Stimulated activated effector memory CD8-positive, alpha-beta T cell treated with anti-CD3 and anti-CD28 coated beads, Interleukin-12 subunit alpha, Interleukin-12 subunit beta, amount 100 ng/mL, for 72 hours (primary cell): ENCODE measurements around the gene COX7A2.
A peak's percentile ranks its signal among the peaks of the same experiment; 100 is the strongest.

Source experiments
- ATAC-seq: fragments of 150-1000 bp; cut with Tn5 transposase; 2 replicates; pipeline ENCODE4 v1.10.0; 2021
- DNase-seq, 2 donors: peaks; one replicate each; pipeline ENCODE4 v3.0.0; 2021 to 2022; ENCODE audit warnings: low spot score in 2 of 2
- H3K27ac Mint-ChIP-seq: one replicate; pipeline ENCODE4 v1.8.0; 2022; ENCODE audit warnings: mild to moderate bottlenecking, mixed read lengths
- H3K36me3 Mint-ChIP-seq: one replicate; pipeline ENCODE4 v1.8.0; 2022; ENCODE audit warnings: mild to moderate bottlenecking, mixed read lengths
- H3K4me1 Mint-ChIP-seq: one replicate; pipeline ENCODE4 v1.8.0; 2022; ENCODE audit warnings: mixed read lengths
- H3K4me3 Mint-ChIP-seq: one replicate; pipeline ENCODE4 v1.8.0; 2022; ENCODE audit warnings: mild to moderate bottlenecking, mixed read lengths
- H3K9me3 Mint-ChIP-seq: one replicate; pipeline ENCODE4 v1.8.0; 2022; ENCODE audit warnings: mixed read lengths

Gene COX7A2

GRCh38 chr6:75249837-75250236, 6.2 kb upstream of the COX7A2 start:
- no peak overlapping the region for H3K27ac Mint-ChIP-seq
- no peaks in the 10 kb centered on the region for H3K4me1 Mint-ChIP-seq
- no peak for ATAC-seq
- H3K36me3 Mint-ChIP-seq, result peaks cover 15% of the 10 kb centered on the region
- H3K9me3 Mint-ChIP-seq, result no peaks in the 10 kb centered on the region
- no peak overlapping the region for H3K4me3 Mint-ChIP-seq
- DNase-seq, result no peak

GRCh38 chr6:75246386-75246785, 2.8 kb upstream of the COX7A2 start:
- no peak overlapping the region for H3K27ac Mint-ChIP-seq
- no peak overlapping the region for H3K4me3 Mint-ChIP-seq
- ATAC-seq (no peak), DNase-seq (no peak)
- H3K9me3 Mint-ChIP-seq, result no peaks in the 10 kb centered on the region
- H3K36me3 Mint-ChIP-seq, result peaks cover 18% of the 10 kb centered on the region
- H3K4me1 Mint-ChIP-seq, result peaks cover 11% of the 10 kb centered on the region

GRCh38 chr6:75244063-75244584, 523 bp upstream of the COX7A2 start:
- H3K36me3 Mint-ChIP-seq, result peaks cover 41% of the 10 kb centered on the region
- no peak for ATAC-seq
- peak in 1 of 2 donors; percentile 52 for DNase-seq
- peaks cover 17% of the 10 kb centered on the region for H3K4me1 Mint-ChIP-seq
- H3K27ac Mint-ChIP-seq, result peak overlapping the region; percentile 99
- no peaks in the 10 kb centered on the region for H3K9me3 Mint-ChIP-seq
- H3K4me3 Mint-ChIP-seq, result peak overlapping the region; percentile 92

GRCh38 chr6:75236630-75237029, 7.0 kb downstream of the COX7A2 start:
- no peak overlapping the region for H3K4me3 Mint-ChIP-seq
- no peaks in the 10 kb centered on the region for H3K9me3 Mint-ChIP-seq
- ATAC-seq (no peak), DNase-seq (no peak)
- H3K27ac Mint-ChIP-seq, result no peak overlapping the region
- H3K4me1 Mint-ChIP-seq, result peaks cover 8% of the 10 kb centered on the region
- H3K36me3 Mint-ChIP-seq, result peaks cover 49% of the 10 kb centered on the region

GRCh38 chr6:75235271-75235670, 8.3 kb downstream of the COX7A2 start:
- Mint-ChIP-seq H3K4me1 (no peaks in the 10 kb centered on the region), H3K9me3 (no peaks in the 10 kb centered on the region), H3K36me3 (peaks cover 36% of the 10 kb centered on the region), H3K27ac (no peak overlapping the region), H3K4me3 (no peak overlapping the region)
- ATAC-seq (no peak), DNase-seq (no peak)

DNA sequence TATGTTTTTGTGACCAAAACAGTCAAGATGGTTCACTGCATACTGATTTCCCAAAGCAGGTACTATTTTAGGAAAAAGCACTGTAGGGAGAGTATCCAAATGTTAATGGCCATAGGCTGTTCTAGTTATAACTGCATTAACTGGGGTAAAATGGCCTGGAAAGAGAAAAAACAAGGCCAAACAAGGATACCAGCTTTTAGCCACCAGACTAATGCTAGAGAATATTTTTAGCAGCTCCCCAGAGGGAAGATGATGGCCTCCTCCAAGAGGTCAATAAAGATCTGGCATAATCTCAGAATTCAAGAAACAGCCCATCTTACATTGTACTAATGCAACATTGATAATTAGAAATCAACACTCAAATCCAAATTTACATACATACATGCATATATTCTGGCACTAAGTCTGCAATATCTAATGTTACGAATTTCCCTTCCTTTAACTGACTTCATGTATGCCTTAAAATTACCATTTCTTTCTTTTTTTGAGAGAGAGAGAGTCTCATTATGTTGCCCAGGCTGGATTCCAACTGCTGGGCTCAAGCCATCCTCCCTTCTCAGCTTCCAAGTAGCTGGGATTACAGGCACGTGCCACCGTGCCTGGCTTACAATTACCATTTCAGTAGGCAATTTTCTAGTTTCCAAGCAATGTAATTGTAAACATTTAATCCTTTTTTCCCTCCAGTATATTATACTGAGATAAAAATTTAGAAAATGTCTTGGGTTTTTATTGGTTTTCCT, 9.3 kb downstream of the COX7A2 start:
- no peak for DNase-seq
- Mint-ChIP-seq H3K4me1 (no peaks in the 10 kb centered on the region), H3K9me3 (no peaks in the 10 kb centered on the region), H3K4me3 (no peak overlapping the region), H3K27ac (no peak overlapping the region), H3K36me3 (peaks cover 26% of the 10 kb centered on the region)
- ATAC-seq, result no peak

- Mint-ChIP-seq H3K4me1 (no peaks in the 10 kb centered on the region), H3K4me3 (no peak overlapping the region), H3K36me3 (peaks cover 14% of the 10 kb centered on the region), H3K9me3 (no peaks in the 10 kb centered on the region), H3K27ac (no peak overlapping the region)
- ATAC-seq (no peak), DNase-seq (no peak)
Observed at GRCh38 chr6:75233092-75233615, 10.4 kb downstream of the COX7A2 start.

DNA sequence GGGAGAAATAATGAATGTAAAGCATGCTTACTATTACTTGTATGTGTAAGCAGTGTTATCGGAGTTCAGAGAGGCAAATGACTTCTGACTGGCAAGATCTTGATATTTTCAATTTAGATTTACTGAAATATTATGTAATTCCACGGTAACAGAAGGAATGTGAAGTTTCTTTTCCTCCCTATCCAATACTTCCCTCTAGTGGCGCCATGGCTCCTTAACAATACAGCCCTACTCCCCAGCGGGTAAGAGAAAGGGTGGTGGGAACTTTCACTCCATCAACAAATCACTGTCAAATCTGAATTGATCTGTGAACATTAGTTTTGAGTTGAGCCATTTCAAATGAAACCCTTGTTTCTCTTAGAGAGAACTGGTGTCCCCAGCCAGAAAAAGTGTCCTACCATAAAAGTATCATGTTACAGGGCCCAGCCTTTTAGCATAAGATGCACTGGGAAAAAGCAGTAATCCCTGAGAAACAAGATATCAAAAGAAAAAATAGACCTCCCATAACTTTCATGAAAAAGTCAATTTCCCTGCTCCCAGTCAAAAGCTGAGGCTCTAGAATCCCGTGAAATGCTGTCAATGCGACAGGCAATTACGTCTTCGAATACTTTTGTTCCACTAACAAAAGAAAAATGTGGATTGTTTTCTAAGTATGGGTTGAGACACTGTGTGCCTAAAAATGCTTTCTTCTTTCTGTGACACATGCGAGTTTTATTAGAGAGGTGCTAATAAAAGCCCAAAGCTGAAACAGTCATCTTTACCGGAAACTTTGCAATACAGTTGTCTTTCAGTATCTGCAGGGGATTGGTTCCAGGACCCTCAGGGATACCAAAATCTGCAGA, 12.9 kb downstream of the COX7A2 start:
- ATAC-seq (no peak), DNase-seq (no peak)
- Mint-ChIP-seq H3K27ac (no peak overlapping the region), H3K4me1 (no peaks in the 10 kb centered on the region), H3K9me3 (no peaks in the 10 kb centered on the region), H3K4me3 (no peak overlapping the region), H3K36me3 (no peaks in the 10 kb centered on the region)

DNA sequence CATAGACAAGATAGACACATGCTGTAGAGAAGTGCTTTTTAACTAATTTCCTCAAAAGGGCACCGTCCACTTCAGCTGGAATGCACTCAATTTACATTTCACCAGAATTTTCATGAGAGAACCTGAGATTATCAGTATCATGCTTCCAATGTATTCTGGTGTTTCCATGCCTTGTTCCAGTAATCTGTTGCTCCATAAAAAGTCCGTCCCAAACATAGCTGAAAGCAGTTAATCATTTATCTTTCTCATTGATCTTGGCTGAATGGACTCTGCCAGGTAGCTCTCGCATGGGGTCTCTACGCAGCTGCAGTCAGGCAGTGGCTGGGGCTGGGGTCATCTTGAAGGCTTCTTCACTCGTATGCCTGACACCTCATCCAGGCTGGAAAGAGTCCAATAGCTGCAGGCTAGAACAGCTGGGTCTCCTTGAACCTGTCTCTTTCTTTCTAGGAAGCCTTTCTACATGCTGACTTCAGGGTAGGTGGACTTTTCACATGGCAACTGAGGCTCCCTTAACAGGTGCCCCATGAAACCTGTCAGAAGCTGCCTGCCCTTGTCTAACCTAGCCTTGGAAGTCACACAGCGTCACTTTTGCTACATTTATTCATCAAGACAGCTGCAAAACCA, 19.2 kb downstream of the COX7A2 start:
- H3K4me1 Mint-ChIP-seq, result no peaks in the 10 kb centered on the region
- no peak for ATAC-seq
- no peak overlapping the region for H3K27ac Mint-ChIP-seq
- no peak for DNase-seq
- no peak overlapping the region for H3K4me3 Mint-ChIP-seq
- H3K9me3 Mint-ChIP-seq, result no peaks in the 10 kb centered on the region
- no peaks in the 10 kb centered on the region for H3K36me3 Mint-ChIP-seq

DNA sequence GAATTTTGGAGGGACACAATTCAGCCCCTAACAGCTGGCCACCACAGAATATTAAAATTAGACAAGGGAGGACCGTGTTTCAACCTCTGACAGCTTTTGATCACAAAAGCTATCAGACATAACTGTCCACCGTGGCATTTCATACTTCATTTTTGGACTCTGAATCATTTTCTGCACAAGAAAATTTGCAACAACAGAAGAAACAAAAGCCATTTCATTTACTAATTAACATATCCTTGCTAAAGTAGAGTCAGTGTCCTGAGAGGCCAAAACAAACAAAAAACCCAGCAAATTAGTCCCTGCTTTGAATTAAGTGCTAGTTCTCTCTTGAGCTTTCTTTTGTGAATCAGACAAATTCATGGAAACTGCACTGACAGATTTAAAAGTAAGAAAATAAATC, 20.2 kb downstream of the COX7A2 start:
- DNase-seq, result no peak
- H3K27ac Mint-ChIP-seq, result no peak overlapping the region

DNA sequence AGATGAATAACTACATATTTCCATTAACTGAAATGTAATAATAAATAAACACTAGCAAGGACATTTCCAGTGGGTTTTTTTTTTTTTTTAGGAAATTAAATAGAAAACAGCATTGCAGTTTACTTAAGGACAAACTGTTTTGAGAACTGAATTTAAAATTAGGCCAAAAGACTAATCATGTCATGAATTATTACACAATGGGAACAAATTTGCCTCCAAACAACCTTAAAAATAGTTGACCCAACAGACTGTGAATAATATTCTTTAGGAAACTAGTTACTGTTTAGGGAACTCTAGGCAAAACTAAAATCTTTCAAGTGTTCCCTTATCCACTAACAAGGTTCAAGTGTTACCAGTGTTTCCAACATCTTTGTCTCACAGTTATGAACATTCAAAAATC, 21.3 kb downstream of the COX7A2 start:
- no peak overlapping the region for H3K4me3 Mint-ChIP-seq
- H3K36me3 Mint-ChIP-seq, result no peaks in the 10 kb centered on the region
- no peak overlapping the region for H3K27ac Mint-ChIP-seq
- H3K4me1 Mint-ChIP-seq, result no peaks in the 10 kb centered on the region
- DNase-seq, result no peak
- no peaks in the 10 kb centered on the region for H3K9me3 Mint-ChIP-seq
- no peak for ATAC-seq

More for the DNA sequence above, 20.2 kb downstream of the COX7A2 start:
- H3K4me3 Mint-ChIP-seq, result no peak overlapping the region
- no peak for ATAC-seq
- H3K4me1 Mint-ChIP-seq, result no peaks in the 10 kb centered on the region
- no peaks in the 10 kb centered on the region for H3K36me3 Mint-ChIP-seq
- H3K9me3 Mint-ChIP-seq, result no peaks in the 10 kb centered on the region

DNA sequence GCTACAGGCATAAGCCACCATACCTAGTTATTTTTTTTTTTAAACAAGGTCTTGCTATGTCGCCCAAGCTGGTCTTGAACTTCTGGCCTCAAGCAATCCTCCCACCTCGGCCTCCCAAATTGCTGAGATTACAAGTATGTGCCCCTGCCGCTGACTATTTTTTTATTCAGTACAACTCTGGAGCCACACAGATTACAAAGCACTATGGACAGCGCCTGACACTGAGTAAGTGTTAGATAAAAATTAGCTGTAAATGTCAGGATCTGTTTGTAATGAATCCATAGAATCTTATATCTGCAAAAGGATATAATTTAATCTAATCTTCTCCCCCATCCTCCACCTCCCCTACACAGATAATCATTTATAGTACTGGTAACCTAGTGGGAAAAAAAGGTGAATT, 22.5 kb downstream of the COX7A2 start:
- DNase-seq, result no peak
- H3K9me3 Mint-ChIP-seq, result no peaks in the 10 kb centered on the region
- H3K27ac Mint-ChIP-seq, result no peak overlapping the region
- no peak overlapping the region for H3K4me3 Mint-ChIP-seq
- ATAC-seq, result no peak
- no peaks in the 10 kb centered on the region for H3K4me1 Mint-ChIP-seq
- H3K36me3 Mint-ChIP-seq, result no peaks in the 10 kb centered on the region

DNA sequence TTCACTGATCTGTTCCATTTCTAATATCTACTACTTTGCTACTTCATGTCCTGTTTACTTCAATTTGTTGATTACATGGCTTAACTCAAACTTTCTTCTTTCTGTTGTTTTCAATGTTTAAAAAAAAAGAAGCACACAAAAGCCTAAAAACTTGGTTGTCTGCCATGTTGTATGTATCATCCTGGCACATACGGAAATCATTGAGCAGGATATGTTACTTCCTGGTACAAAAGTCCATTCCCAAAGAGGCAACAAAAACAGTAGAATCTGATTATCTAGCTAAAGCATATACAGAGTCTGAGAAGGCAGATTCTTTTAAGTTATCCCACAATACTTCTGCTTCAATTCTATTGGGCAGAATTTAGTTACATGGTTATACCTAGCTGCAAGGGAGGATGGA, 23.2 kb downstream of the COX7A2 start:
- no peak for DNase-seq
- Mint-ChIP-seq H3K36me3 (no peaks in the 10 kb centered on the region), H3K27ac (no peak overlapping the region), H3K4me1 (no peaks in the 10 kb centered on the region), H3K9me3 (no peaks in the 10 kb centered on the region), H3K4me3 (no peak overlapping the region)
- ATAC-seq, result no peak

DNA sequence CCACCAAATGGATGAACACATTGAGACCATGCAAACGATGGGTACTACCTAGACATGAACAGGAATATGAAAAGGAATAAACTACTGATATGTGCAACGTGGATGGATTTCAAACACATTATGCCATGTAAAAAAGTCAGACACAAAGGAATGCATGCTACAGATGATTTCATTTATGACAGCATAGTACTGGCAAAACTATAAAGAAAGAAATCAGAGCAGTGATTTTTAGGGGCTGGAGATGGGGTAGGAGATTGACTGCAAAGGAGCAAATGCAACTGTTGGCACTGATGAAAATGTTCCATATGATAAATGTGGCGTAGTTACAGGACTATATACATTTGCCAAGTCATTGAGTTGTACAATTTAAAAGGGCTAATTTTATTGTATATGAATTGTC, 24.3 kb downstream of the COX7A2 start:
- Mint-ChIP-seq H3K4me3 (no peak overlapping the region), H3K27ac (no peak overlapping the region), H3K4me1 (no peaks in the 10 kb centered on the region), H3K36me3 (no peaks in the 10 kb centered on the region), H3K9me3 (no peaks in the 10 kb centered on the region)
- ATAC-seq, result no peak
- DNase-seq, result no peak

- H3K4me3 Mint-ChIP-seq, result no peak overlapping the region
- DNase-seq, result no peak
- no peaks in the 10 kb centered on the region for H3K4me1 Mint-ChIP-seq
- H3K36me3 Mint-ChIP-seq, result no peaks in the 10 kb centered on the region
- ATAC-seq, result peak; percentile 66
- no peak overlapping the region for H3K27ac Mint-ChIP-seq
- H3K9me3 Mint-ChIP-seq, result no peaks in the 10 kb centered on the region
Observed at GRCh38 chr6:75217193-75217592, 26.4 kb downstream of the COX7A2 start.
